GM18520 (cell line): ENCODE data around the gene ACSL1.
A peak's percentile ranks its signal among the peaks of the same experiment; 100 is the strongest.
"Not testable (repeated sequence)": the region's sequence is repeated elsewhere in the genome, so short reads cannot be mapped to it uniquely, and the experiment has no call there.

Source experiments
- ATAC-seq: cut with Tn5 transposase; IDR thresholded peaks from one replicate; pipeline ENCODE4 v1.9.1; 2021; ENCODE audit not compliant: unreplicated experiment

Gene ACSL1

GRCh38 chr4:184762100-184762499 lies 63.7 kb downstream of the ACSL1 start:
- ATAC-seq: peak; percentile 77

DNA sequence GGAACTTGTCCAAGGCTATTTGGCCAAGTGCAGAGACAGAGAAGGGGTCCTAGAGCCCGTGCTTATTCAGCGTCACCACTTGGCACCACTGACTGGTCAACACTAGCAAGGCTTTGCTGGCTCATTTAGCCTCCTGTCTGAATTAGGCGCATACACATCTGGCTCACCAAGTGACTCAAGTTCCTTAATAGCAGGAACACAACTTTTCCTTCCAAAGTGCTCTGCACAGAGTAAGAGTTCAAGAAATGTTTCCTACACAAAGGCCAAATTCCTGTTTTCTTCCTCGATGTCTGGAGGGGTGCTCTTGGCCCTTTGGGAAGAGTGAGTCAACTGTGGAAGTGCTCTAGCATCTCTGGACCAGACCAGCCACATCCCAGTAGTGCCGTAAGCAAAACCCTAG lies 65.1 kb downstream of the ACSL1 start:
- ATAC-seq: no peak

DNA sequence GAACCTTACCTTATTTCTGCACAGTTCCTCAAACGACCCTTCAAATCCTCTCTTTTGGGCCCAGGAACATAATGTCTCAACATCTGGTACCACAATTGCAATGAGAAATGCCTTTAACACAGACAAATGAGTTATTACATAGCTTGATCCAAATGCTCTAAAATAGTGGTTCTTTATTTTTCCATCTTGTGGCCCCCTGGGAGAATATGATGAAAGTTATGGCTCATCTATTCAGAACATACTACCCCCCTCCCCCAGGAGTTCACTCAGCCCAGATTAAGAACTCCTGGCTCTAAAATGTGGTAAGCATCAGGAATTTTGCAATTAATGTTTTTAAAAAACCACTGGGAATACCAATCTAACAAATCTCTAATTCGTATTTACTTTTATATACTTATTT lies 68.0 kb downstream of the ACSL1 start:
- ATAC-seq: no peak

DNA sequence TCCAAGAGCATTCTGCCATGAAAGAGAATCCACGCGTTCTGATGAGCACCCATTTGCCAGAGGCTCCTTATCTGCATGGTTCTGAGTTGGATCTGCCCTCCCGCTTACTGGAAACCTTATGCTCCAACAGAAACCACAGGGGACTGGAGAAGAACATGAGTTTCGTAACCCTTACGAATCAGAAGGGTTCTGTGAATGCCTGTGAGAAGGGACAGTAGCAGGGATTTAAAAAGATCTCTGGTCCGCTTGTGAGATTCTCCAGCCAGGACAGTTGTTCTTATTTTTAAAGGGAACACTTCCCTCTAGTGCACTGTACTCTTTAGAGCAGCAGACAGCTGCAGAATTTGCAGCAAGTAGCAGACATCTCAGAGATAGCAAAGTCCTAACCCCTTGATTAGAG lies 69.4 kb downstream of the ACSL1 start:
- ATAC-seq: no peak

DNA sequence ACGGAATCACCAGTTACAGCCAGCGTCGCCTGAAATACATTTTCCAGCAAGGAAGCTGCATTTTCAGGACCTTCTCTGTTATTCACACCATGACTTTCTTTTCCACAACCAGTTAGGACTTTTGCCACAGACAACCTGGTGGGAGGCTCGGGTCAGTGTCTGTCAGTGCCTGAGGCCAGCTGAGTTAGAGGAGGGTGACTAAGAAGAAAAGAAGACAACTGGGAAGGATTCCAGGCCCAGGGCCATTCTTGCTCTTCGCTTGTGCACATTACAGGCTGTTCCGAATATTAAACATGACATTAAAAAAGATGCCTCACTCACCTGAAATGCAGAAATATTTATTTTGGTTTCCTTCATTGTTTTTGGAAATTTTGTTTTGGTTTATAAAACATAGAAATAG lies 70.5 kb downstream of the ACSL1 start:
- no peak for ATAC-seq

DNA sequence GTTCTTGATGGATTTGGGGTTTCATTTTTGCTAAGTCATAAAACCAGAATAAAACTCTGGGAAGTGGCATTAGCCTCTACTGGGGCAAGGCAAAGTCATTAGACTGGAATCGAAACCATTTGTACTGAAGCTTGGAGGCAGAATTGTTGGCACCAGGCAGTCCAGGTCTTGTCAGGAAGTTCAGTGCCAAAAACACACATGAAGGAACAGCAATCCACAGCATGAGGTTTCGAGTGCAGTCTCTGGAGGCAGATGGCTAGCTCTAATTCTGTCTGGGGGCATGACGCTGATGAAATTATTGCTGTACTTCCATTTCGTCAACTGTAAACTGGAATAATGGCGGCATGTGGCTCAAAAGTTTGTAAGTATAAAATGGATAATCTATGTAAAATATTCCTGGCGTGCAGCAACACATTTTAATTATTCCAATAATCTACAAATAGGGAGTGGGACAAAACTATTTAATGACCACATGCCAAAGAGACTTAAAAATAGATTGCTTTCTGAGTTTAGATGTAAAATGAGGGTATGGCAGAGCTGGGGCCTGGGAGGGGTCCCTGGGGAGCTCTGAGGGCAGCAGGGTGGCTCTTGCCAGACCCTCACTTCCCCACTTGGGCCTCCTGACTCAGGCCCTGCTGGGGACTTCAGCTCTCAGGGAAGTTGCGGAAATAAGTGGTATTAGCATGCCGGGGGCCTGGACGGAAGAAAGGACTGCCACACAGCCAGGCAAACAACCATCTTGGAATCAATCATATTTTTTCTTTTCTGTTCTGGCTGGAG lies 73.1 kb downstream of the ACSL1 start:
- ATAC-seq: no peak

GRCh38 chr4:184751585-184751956 lies 74.2 kb downstream of the ACSL1 start:
- no peak for ATAC-seq

- ATAC-seq: no peak
These were observed 74.7 kb downstream of the ACSL1 start for GRCh38 chr4:184750926-184751584.

DNA sequence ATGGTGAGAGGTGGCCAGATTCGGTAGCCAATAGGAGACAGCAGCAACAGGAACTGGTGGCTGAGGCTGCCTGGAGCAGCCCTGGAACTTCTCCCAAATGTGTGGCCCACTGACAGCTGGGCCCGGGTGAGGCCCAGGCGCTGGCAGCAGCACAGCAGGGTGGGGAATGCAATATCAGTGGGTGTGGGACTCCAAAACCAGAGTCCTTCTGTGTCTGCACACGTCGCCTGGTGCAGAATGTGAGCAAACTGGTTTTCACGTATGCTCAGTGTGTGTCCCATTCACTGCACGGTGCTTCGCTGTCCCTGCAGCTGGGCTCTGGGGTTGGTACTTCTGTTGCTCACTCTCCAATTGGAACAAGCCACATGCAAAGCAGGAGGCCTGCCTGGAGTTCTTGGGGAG lies 77.5 kb downstream of the ACSL1 start:
- no peak for ATAC-seq

DNA sequence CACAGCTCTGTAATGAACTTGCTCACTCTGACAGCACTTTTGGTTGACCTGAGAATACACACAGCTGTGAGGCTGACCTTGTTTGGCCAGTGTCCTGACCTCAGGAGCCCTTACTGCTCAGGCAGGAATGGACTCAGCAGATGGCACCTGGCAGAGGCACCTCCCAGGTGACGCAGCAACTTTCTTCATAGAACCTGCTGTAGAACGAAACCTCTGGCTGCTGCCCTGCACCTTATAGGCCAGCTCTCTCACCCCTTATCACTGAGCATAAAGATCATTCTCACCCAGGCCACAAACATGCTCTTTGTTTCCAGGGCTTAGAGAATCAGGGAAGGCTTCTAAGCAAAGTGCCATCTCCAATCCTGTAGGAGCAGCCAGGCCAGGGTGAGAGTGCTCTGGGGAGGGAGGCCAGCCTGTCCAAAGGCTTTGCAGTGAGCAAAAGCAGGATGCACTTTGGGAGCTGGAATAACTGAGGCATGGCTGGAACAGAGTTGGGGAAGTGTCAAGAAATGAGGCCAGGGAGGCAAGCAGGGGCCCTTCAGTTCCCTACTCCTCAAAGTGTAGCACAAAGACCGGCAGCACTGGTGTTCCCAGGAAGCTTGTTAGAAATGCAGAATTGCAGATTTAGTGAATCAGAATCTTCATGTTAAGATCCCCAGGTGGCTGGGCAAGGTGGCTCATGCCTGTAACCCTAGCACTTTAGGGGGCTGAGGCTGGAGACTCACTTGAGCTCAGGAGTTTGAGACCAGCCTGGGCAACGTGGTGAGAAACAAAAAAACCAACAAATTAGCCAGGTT lies 78.5 kb downstream of the ACSL1 start:
- ATAC-seq: peak; percentile 54

DNA sequence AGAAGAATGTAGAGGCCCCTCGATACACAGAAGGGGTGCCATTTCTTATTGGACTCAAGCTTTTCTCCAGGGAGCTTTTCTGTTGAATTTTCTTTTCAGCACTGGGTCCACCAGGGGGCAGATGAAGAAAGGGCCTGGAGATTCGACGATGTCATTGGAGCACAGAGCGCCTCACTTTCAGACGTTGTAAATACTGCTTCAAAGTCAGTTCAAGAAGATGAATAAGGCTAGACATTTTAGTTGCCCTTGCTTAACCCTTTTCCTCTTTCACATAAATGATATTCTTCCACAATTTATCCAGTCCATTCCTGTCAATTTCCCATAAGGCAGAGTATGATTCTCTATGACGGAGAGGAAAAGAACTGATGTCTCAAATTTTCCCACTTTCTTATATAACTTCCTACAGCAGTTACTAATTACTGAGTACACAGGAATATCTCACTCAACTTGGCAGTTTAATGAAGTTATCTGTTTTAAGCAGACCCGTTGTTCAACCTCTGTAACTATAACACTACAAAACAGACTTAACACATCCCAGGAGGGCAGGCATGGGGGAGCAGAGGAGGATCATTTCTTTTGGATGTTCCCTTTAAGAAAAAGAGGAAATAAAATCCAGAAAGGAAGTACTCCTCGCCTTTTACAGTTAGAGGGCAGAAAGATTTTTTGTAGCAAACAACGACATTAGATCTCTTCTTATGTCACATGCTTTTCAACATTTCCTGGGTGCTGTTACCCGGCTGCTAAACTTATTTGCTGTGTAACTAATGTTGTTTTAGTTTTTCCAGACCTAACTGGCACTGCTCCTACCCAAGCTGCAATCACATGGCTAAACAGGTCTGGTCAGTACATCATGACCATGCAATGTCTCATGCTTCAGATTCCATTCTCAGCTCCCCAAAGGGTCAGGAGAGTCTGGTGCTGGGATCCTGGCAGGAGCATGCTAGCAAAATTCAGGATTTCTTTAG lies 79.7 kb downstream of the ACSL1 start:
- ATAC-seq: no peak

GRCh38 chr4:184744236-184744635 lies 81.5 kb downstream of the ACSL1 start:
- ATAC-seq: no peak

GRCh38 chr4:184743650-184744049 lies 82.1 kb downstream of the ACSL1 start:
- no peak for ATAC-seq

- ATAC-seq: not testable (repeated sequence)
These were observed 84.1 kb downstream of the ACSL1 start for GRCh38 chr4:184741651-184742050.

- ATAC-seq: no peak
These were observed 84.8 kb downstream of the ACSL1 start for GRCh38 chr4:184740980-184741391.

- not testable (repeated sequence) for ATAC-seq
These were observed 86.2 kb downstream of the ACSL1 start for GRCh38 chr4:184739575-184739974.

- ATAC-seq: no peak
These were observed 91.0 kb downstream of the ACSL1 start for GRCh38 chr4:184734758-184735157.

DNA sequence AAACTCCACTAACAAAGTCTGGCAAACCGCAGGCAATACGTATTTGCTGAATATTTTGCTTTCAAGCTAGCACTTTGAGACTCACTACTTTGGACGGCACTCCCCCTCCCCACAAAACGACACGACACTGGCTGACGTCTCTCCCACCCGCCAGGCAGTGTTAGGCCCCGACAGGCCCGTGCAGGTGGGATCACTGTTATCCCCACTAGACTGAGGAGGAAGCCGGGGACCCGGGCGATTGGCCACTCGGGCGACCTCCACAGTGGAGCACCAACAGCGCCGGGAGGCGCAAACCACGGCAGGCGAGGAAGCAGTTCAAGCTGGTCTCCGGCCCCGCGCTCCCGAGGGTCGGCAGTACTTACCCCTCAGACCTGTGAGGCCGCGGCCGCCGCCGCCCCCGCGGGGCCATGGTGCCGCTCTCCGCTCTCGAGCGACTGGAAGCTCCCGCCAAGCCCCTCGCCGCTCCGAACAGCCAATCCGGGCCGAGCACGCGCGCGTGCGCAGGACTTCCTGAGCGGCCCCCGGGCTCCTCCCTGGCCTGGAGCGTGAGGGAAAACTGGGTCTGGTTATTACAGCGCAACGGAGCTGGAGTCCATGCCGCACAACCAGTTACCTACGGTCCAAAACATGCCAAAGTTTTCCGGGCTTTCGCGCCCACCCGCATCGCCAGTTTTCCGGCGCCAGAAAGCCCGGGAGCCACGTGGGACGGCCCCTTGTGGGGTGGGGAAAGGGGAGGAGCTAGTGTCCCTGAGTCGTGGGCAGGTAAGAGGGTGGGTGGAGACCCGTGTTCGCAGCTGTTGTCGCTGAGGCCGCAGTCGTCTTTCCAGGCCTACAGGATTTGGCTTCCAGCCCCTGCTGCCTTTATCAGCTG lies 91.9 kb downstream of the ACSL1 start, which contains the start of gene CENPU:
Gene CENPU, minus strand, starts transcription at position 443 of the 871 bp plus-strand sequence. Its CDS starts 34 bp downstream, at position 409.
- peak; percentile 92 for ATAC-seq

DNA sequence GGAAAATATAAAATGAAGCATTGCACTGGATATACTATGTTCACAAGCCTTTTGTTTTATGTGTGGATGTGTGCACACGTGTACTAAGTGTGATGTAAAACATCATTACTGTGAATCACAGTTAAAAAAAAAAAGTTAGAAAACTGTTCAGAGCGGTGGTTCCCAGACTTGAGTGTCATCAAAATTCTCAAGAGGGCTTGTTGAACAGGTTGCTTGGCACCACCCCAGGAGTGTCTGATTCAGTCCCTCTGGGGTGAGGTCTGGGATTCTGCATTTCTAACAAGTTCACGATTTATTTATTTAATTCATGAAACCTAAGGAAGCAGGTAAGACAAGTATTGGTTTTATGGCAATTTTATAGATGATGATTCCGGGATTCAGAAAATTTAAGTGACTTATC lies 93.6 kb downstream of the ACSL1 start:
- ATAC-seq: no peak

GRCh38 chr4:184731056-184731455 lies 94.7 kb downstream of the ACSL1 start:
- ATAC-seq: no peak
